Esophagus squamous epithelium (tissue), 5 donors: Measurements from ENCODE around the gene FILIP1L. TPM values are rescaled to one million over a fixed set of nuclear protein-coding genes. Genes with fewer than 3 reads are reported as not detected.

ENCODE experiments used
- DNase-seq: peaks from one replicate; lab custom pipeline; 2025; lab: John Stamatoyannopoulos, UW
- H3K27ac ChIP-seq, 4 donors: fragments of 200-600 bp; sonication (generic); one replicate each; pipeline ENCODE4 v1.5.1; 2016 to 2019; ENCODE audit warnings: mild to moderate bottlenecking in 1 of 4
- H3K27me3 ChIP-seq, 4 donors: fragments of 200-600 bp; sonication (generic); 1 replicate in 3 of 4; 2 replicates in 1 of 4; pipeline versions ENCODE4 v1.5.1 to v1.6.0; 2017 to 2021; ENCODE audit warnings: antibody characterized with exemption in 1 of 4
- H3K36me3 ChIP-seq, 3 donors: fragments of 200-600 bp; sonication (generic); one replicate each; pipeline ENCODE4 v1.5.1; 2016 to 2019
- H3K4me1 ChIP-seq, 3 donors: fragments of 200-600 bp; sonication (generic); one replicate each; pipeline ENCODE4 v1.5.1; 2017 to 2019
- H3K4me3 ChIP-seq, 4 donors: fragments of 200-600 bp; sonication (generic); 1 replicate in 3 of 4; 2 replicates in 1 of 4; pipeline ENCODE4 v1.5.1; 2016 to 2019; ENCODE audit warnings: mild to moderate bottlenecking in 2 of 4, moderate library complexity in 1 of 4
- H3K9me3 ChIP-seq, 3 donors: fragments of 200-600 bp; sonication (generic); one replicate each; pipeline ENCODE4 v1.5.1; 2016 to 2019
- POLR2A ChIP-seq, 4 donors: fragments of 450-650 bp; IDR thresholded peaks; one replicate each; pipeline ENCODE4 v1.6.1; 2017; ENCODE audit warnings: antibody characterized with exemption in 4 of 4, mild to moderate bottlenecking in 4 of 4, moderate library complexity in 3 of 4
- WGBS, 2 donors: methylation state at CpG; one replicate each; pipeline ENCODE4 v1.1.5; 2018; 5-methylcytosine and 5-hydroxymethylcytosine counted together
- intact Hi-C: fragments of 100-400 bp; cut with DNase I; formaldehyde crosslinking; loops from one replicate; pipeline ENCODE4 v1.15.0; 2022
- small RNA-seq, 4 donors: library from RNA; depleted of rRNA; stranded (forward); fragments of <200 nt; gene quantifications; one replicate each; pipeline ENCODE3, GENCODE V24; 2016
- total RNA-seq, 4 donors: library from RNA; depleted of rRNA; stranded (reverse); fragments of >200 nt; gene quantifications; one replicate each; pipeline ENCODE4 v1.1.0, GENCODE V29; 2016
- TF ChIP-seq, protein P1 (sequence below), 6 experiments: fragments of 450-650 bp in 4 of 6; fragments of 200-600 bp in 2 of 6; sonication (generic) in 2 of 6; IDR thresholded peaks; one replicate each; pipeline ENCODE4 v1.5.1; 2016 to 2019; ENCODE audit warnings: antibody characterized with exemption in 6 of 6, mild to moderate bottlenecking in 4 of 6, moderate library complexity in 4 of 6
- donor health status: DM: yes; HTN: yes; CAD: no.

Gene FILIP1L
- total RNA-seq, 4 donors from 2014 or later = 2.5 to 23.5 (median 10.7) TPM

DNA sequence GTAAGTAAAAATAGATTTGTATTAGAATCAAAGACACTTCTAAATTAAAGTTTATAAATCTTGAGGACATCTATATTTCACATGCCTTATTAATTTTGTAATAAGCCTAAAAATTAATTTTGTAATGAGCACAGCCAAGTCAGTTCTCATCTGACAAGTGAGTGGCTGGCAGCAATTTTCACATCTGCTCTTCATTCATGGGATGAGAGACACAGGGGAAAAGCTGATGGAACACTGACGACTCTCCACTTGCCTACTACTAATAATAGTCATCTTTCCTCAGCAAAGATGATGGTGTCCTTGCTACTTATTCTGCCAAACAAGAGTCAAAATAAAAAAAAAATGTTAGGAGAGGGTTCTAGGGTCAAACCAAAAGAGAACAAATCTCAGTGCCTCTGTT lies 311.0 kb downstream of the FILIP1L start:
- H3K27ac ChIP-seq = no peak overlapping the region
- H3K4me1 ChIP-seq = no peaks in the 10 kb centered on the region
- intact Hi-C loops = no loop called here
- peaks cover 0 to 21% (median 14%) of the 10 kb centered on the region in 3 donors for H3K9me3 ChIP-seq
- TF ChIP-seq, protein P1, sequence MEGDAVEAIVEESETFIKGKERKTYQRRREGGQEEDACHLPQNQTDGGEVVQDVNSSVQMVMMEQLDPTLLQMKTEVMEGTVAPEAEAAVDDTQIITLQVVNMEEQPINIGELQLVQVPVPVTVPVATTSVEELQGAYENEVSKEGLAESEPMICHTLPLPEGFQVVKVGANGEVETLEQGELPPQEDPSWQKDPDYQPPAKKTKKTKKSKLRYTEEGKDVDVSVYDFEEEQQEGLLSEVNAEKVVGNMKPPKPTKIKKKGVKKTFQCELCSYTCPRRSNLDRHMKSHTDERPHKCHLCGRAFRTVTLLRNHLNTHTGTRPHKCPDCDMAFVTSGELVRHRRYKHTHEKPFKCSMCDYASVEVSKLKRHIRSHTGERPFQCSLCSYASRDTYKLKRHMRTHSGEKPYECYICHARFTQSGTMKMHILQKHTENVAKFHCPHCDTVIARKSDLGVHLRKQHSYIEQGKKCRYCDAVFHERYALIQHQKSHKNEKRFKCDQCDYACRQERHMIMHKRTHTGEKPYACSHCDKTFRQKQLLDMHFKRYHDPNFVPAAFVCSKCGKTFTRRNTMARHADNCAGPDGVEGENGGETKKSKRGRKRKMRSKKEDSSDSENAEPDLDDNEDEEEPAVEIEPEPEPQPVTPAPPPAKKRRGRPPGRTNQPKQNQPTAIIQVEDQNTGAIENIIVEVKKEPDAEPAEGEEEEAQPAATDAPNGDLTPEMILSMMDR (IDR thresholded peaks at IDR 0.05) = no peak
- no peak for TF ChIP-seq POLR2A (IDR thresholded peaks at IDR 0.05)
- WGBS, 2 donors = 80 to 85% methylated on average over 1 of the region's 1 CpG
- H3K4me3 ChIP-seq = no peak overlapping the region
- H3K36me3 ChIP-seq = no peaks in the 10 kb centered on the region
- no peak for DNase-seq
- H3K27me3 ChIP-seq = no peaks in the 10 kb centered on the region

DNA sequence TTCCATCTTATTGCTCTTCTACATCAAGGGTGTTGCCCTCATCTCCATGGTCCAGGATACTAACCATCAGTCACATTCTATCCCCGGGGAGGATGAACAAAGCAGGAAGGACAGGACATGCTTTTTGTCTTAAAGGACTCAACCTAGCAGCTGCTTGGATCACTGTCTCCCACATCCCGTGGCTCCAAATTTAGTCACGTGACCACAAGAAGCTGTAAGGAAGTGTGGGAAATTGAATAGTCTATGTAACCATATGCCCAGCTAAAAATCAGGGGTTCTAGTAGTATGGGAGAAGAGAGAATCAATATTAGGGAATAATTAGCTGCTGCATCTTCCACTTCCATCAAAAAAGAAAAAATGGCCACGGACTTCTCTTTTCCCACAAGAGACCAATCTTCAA lies 314.9 kb downstream of the FILIP1L start:
- Histone ChIP-seq H3K9me3 (peaks cover 0 to 8% (median 0%) of the 10 kb centered on the region in 3 donors), H3K36me3 (no peaks in the 10 kb centered on the region), H3K27ac (no peak overlapping the region), H3K27me3 (no peaks in the 10 kb centered on the region), H3K4me1 (no peaks in the 10 kb centered on the region), H3K4me3 (no peak overlapping the region)
- WGBS, 2 donors = 69 to 93% methylated on average over 4 of the region's 4 CpGs
- intact Hi-C loops = no loop called here
- TF ChIP-seq POLR2A (IDR thresholded peaks at IDR 0.05) = no peak
- TF ChIP-seq, protein P1 (IDR thresholded peaks at IDR 0.05) = no peak
- DNase-seq = no peak

DNA sequence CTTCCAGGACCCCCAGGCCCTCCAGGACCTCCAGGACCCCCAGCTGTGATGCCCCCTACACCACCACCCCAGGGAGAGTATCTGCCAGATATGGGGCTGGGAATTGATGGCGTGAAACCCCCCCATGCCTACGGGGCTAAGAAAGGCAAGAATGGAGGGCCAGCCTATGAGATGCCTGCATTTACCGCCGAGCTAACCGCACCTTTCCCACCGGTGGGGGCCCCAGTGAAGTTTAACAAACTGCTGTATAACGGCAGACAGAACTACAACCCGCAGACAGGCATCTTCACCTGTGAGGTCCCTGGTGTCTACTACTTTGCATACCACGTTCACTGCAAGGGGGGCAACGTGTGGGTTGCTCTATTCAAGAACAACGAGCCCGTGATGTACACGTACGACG lies 318.7 kb downstream of the FILIP1L start:
- H3K4me1 ChIP-seq = no peaks in the 10 kb centered on the region
- H3K27me3 ChIP-seq = no peaks in the 10 kb centered on the region
- H3K27ac ChIP-seq = no peak overlapping the region
- no peak for TF ChIP-seq POLR2A (IDR thresholded peaks at IDR 0.05)
- TF ChIP-seq, protein P1 (IDR thresholded peaks at IDR 0.05) = no peak
- no peak overlapping the region for H3K4me3 ChIP-seq
- H3K36me3 ChIP-seq = no peaks in the 10 kb centered on the region
- intact Hi-C loops = no loop called here
- no peaks in the 10 kb centered on the region for H3K9me3 ChIP-seq
- no peak for DNase-seq
- 81 to 89% methylated on average over 5 to 8 of the region's 15 CpGs for WGBS, 2 donors

DNA sequence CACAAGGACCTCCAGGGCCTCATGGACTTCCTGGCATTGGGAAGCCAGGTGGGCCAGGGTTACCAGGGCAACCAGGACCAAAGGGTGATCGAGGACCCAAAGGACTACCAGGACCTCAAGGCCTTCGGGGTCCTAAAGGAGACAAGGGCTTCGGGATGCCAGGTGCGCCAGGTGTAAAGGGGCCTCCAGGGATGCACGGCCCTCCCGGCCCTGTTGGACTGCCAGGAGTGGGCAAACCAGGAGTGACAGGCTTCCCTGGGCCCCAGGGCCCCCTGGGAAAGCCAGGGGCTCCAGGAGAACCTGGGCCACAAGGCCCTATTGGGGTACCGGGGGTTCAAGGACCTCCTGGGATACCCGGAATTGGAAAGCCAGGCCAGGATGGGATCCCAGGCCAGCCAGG lies 319.8 kb downstream of the FILIP1L start:
- H3K36me3 ChIP-seq = no peaks in the 10 kb centered on the region
- WGBS, 2 donors = 67 to 87% methylated on average over 1 to 8 of the region's 8 CpGs
- no peak overlapping the region for H3K27ac ChIP-seq
- no peaks in the 10 kb centered on the region for H3K9me3 ChIP-seq
- no peak for TF ChIP-seq POLR2A (IDR thresholded peaks at IDR 0.05)
- TF ChIP-seq, protein P1 (IDR thresholded peaks at IDR 0.05) = no peak
- H3K27me3 ChIP-seq = no peaks in the 10 kb centered on the region
- DNase-seq = no peak
- H3K4me1 ChIP-seq = no peaks in the 10 kb centered on the region
- no peak overlapping the region for H3K4me3 ChIP-seq
- intact Hi-C loops = no loop called here

DNA sequence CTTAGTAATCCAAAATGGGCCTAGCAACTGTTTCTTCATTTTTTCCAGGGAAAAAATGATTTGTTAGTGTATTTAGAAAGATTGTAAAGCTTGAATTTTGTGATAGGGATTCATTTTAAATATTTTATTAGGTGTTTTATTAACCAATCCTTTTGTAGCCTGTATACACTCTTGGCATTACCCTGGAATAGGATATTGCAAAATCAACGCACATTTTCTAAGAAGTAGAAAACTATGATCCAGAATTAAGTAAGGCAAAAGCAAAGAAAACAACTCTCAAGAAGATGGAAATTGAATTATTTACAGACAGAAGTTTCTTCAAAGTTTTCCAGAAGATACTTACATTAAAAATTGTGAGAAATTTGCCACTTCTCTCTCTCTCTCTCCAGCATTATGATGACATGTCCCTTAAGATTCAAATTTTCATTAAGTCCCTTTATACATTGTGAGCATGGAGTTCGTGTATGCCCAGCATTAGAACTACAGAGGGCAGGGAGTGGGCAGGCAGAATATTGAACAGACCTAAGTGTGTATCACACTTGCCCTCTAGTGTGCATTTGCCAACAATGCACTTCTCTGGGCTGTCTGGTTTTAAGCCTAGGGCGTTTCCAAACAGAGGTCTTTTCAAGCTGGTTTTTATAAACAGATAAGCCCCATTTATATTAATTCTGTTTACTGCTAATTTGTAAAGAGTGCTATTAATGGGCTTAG lies 325.1 kb downstream of the FILIP1L start:
- DNase-seq = no peak
- Histone ChIP-seq H3K4me3 (no peak overlapping the region), H3K27me3 (no peaks in the 10 kb centered on the region), H3K9me3 (no peaks in the 10 kb centered on the region), H3K4me1 (no peaks in the 10 kb centered on the region), H3K27ac (no peak overlapping the region), H3K36me3 (no peaks in the 10 kb centered on the region)
- TF ChIP-seq POLR2A (IDR thresholded peaks at IDR 0.05) = no peak
- TF ChIP-seq, protein P1 (IDR thresholded peaks at IDR 0.05) = peak; percentile 14 to 58 (median 43)
- intact Hi-C loops = no loop called here
- 20 to 26% methylated on average over 3 of the region's 3 CpGs for WGBS, 2 donors

Small RNA genes lying within 50 kb of the gene (small RNA-seq; reads per million reads assigned to genes)
- gene MIR3921 = 0 reads per million in 4 donors

Other genes with a start within 250 kb of the FILIP1L start
- 10 to 100 TPM; 16.3 to 40.0 (median 32.1) TPM for gene TBC1D23, start 146.5 kb upstream of the FILIP1L start, total RNA-seq
- gene NIT2, start 220.3 kb upstream of the FILIP1L start, total RNA-seq = 10 to 100 TPM; 12.5 to 37.2 (median 23.8) TPM